GM11168 (cell line): ENCODE measurements around the gene SETD1B.

Experiments
- in situ Hi-C: fragments of 300-500 bp; cut with MboI; formaldehyde crosslinking; loops from one replicate; pipeline ENCODE4 v1.12.0; 2022; ENCODE audit warnings: low sequenced_read_pairs; ENCODE audit not compliant: unreplicated experiment

Gene SETD1B

GRCh38 chr12:121819212-121819949 is 15.6 kb downstream of the SETD1B start:
- in situ Hi-C loops, result no loop called here

- in situ Hi-C loops, result no loop called here
These were observed 16.2 kb downstream of the SETD1B start for GRCh38 chr12:121820056-121820455.

- in situ Hi-C loops, result no loop called here
These were observed 18.7 kb downstream of the SETD1B start for GRCh38 chr12:121822393-121823100.

GRCh38 chr12:121823101-121823726 is 19.4 kb downstream of the SETD1B start:
- in situ Hi-C loops, result no loop called here

- in situ Hi-C loops, result no loop called here
These were observed 19.9 kb downstream of the SETD1B start for GRCh38 chr12:121823727-121824115.

- in situ Hi-C loops, result no loop called here
These were observed 21.3 kb downstream of the SETD1B start for GRCh38 chr12:121825041-121825523.

GRCh38 chr12:121826318-121827150 is 22.7 kb downstream of the SETD1B start:
- in situ Hi-C loops, result no loop called here

- in situ Hi-C loops, result no loop called here
These were observed 23.7 kb downstream of the SETD1B start for GRCh38 chr12:121827351-121828099.

- in situ Hi-C loops, result no loop called here
These were observed 24.5 kb downstream of the SETD1B start for GRCh38 chr12:121828306-121828705.

- in situ Hi-C loops, result no loop called here
These were observed 25.0 kb downstream of the SETD1B start for GRCh38 chr12:121828826-121829225.

GRCh38 chr12:121829250-121829918 is 25.6 kb downstream of the SETD1B start:
- in situ Hi-C loops, result no loop called here

GRCh38 chr12:121830134-121830533 is 26.3 kb downstream of the SETD1B start:
- in situ Hi-C loops, result no loop called here

- in situ Hi-C loops, result no loop called here
These were observed 26.9 kb downstream of the SETD1B start for GRCh38 chr12:121830588-121831265.

GRCh38 chr12:121831571-121832245 is 27.9 kb downstream of the SETD1B start:
- in situ Hi-C loops, result no loop called here

- in situ Hi-C loops, result no loop called here
These were observed 33.9 kb downstream of the SETD1B start for GRCh38 chr12:121837680-121838079.

GRCh38 chr12:121838126-121838525 is 34.3 kb downstream of the SETD1B start:
- in situ Hi-C loops, result no loop called here

GRCh38 chr12:121839106-121839992 is 35.5 kb downstream of the SETD1B start:
- in situ Hi-C loops, result no loop called here
